ENCODE results near the gene OR5AN1. TPM values are rescaled to one million over a fixed set of nuclear protein-coding genes. Genes with fewer than 3 reads are reported as not detected.

OR5AN1 gene
- total RNA-seq, 6 donors from 2014 or later, result not detected

GRCh38 chr11:59380263-59381059 lies 21.8 kb downstream of the OR5AN1 start:
- no peak overlapping the region for H3K4me3 ChIP-seq
- TF ChIP-seq CTCF (IDR thresholded peaks at IDR 0.05), result no peak
- TF ChIP-seq POLR2A (IDR thresholded peaks at IDR 0.05), result no peak
- TF ChIP-seq EP300 (IDR thresholded peaks at IDR 0.05), result no peak
- no peak for TF ChIP-seq POLR2AphosphoS5 (IDR thresholded peaks at IDR 0.05)
- DNase-seq (no peak), ATAC-seq (ENCODE audit: low FRiP score in 2 of 2) (no peak)
- no peaks in the 10 kb centered on the region for H3K27me3 ChIP-seq
- 56 to 66% methylated on average over 2 of the region's 2 CpGs for WGBS, 2 donors
- no peaks in the 10 kb centered on the region for H3K9me3 ChIP-seq
- no peaks in the 10 kb centered on the region for H3K4me1 ChIP-seq
- no peaks in the 10 kb centered on the region for H3K36me3 ChIP-seq
- H3K27ac ChIP-seq, result no peak overlapping the region

GRCh38 chr11:59394186-59394585 lies 35.5 kb downstream of the OR5AN1 start:
- H3K36me3 ChIP-seq, result no peaks in the 10 kb centered on the region
- TF ChIP-seq POLR2A (IDR thresholded peaks at IDR 0.05) (no peak), EP300 (IDR thresholded peaks at IDR 0.05) (no peak), CTCF (IDR thresholded peaks at IDR 0.05) (no peak), POLR2AphosphoS5 (IDR thresholded peaks at IDR 0.05) (no peak)
- no peak for DNase-seq
- no peaks in the 10 kb centered on the region for H3K9me3 ChIP-seq
- no peak overlapping the region for H3K4me3 ChIP-seq
- no peak overlapping the region for H3K27ac ChIP-seq
- ATAC-seq (ENCODE audit: low FRiP score in 2 of 2), result no peak
- H3K27me3 ChIP-seq, result no peaks in the 10 kb centered on the region
- H3K4me1 ChIP-seq, result no peaks in the 10 kb centered on the region

- Histone ChIP-seq H3K27ac (no peak overlapping the region), H3K4me3 (no peak overlapping the region), H3K27me3 (no peaks in the 10 kb centered on the region), H3K4me1 (no peaks in the 10 kb centered on the region), H3K36me3 (no peaks in the 10 kb centered on the region), H3K9me3 (peaks cover 0 to 9% (median 0%) of the 10 kb centered on the region in 4 donors)
- ATAC-seq (ENCODE audit: low FRiP score in 2 of 2), result no peak
- no peak for TF ChIP-seq POLR2A (IDR thresholded peaks at IDR 0.05)
- no peak for TF ChIP-seq EP300 (IDR thresholded peaks at IDR 0.05)
- TF ChIP-seq POLR2AphosphoS5 (IDR thresholded peaks at IDR 0.05), result no peak
- no peak for TF ChIP-seq CTCF (IDR thresholded peaks at IDR 0.05)
- no peak for DNase-seq
- WGBS, 2 donors, result 70 to 74% methylated on average over 3 of the region's 3 CpGs
These were observed 42.0 kb downstream of the OR5AN1 start for GRCh38 chr11:59400461-59401261.

GRCh38 chr11:59401262-59401552 lies 42.5 kb downstream of the OR5AN1 start:
- ATAC-seq (ENCODE audit: low FRiP score in 2 of 2), result no peak
- 49 to 59% methylated on average over 2 of the region's 2 CpGs for WGBS, 2 donors
- DNase-seq, result no peak

More at GRCh38 chr11:59401262-59401552, 42.5 kb downstream of the OR5AN1 start:
- Histone ChIP-seq H3K27me3 (no peaks in the 10 kb centered on the region), H3K4me3 (no peak overlapping the region), H3K36me3 (no peaks in the 10 kb centered on the region), H3K4me1 (no peaks in the 10 kb centered on the region), H3K9me3 (peaks cover 0 to 9% (median 0%) of the 10 kb centered on the region in 4 donors), H3K27ac (no peak overlapping the region)
- no peak for TF ChIP-seq EP300 (IDR thresholded peaks at IDR 0.05)
- no peak for TF ChIP-seq CTCF (IDR thresholded peaks at IDR 0.05)
- no peak for TF ChIP-seq POLR2A (IDR thresholded peaks at IDR 0.05)
- no peak for TF ChIP-seq POLR2AphosphoS5 (IDR thresholded peaks at IDR 0.05)
